AG04450 (cell line): ENCODE results near the gene FKBP7. TPM values are rescaled to one million over a fixed set of nuclear protein-coding genes. Genes with fewer than 3 reads are reported as not detected.

Experiments
- CTCF ChIA-PET: fragments of 300-600, 350-600 bp; formaldehyde crosslinking; extraction: SDS; loops from one replicate; lab custom pipeline; 2022; ENCODE audit warnings: antibody characterized with exemption, inconsistent platforms; lab: Charles Lee
- POLR2A ChIA-PET: fragments of 350-600 bp; formaldehyde crosslinking; extraction: SDS; loops from one replicate; lab custom pipeline; 2021; ENCODE audit warnings: antibody characterized with exemption, inconsistent platforms; lab: Yijun Ruan, JAX
- DNase-seq: peaks from one replicate; pipeline ENCODE4 v3.0.0-alpha.2; 2011; ENCODE audit warnings: low read depth, low spot score
- H3K27ac ChIP-seq: one replicate; pipeline ENCODE4 v1.5.1; 2012; ENCODE audit warnings: low read depth, low read length, control low read depth
- H3K27me3 ChIP-seq: one replicate; pipeline ENCODE4 v1.6.0; 2012; ENCODE audit warnings: low read length; ENCODE audit not compliant: control insufficient read depth, insufficient read depth
- H3K4me3 ChIP-seq: 2 replicates; pipeline ENCODE4 v1.5.1; 2011; ENCODE audit warnings: mild to moderate bottlenecking, low read depth, low read length, control low read depth
- H3K9me3 ChIP-seq: 2 replicates; pipeline ENCODE4 v1.5.1; 2012; ENCODE audit warnings: low read length; ENCODE audit not compliant: control insufficient read depth, insufficient read depth
- polyA plus RNA-seq: library from polyadenylated mRNA; depleted of rRNA; stranded (reverse); fragments of >200 nt; gene quantifications from 2 replicates; pipeline ENCODE4 v1.2.3, GENCODE V29; 2011
- TF ChIP-seq, protein P1 (sequence below): IDR thresholded peaks from 2 replicates; pipeline ENCODE4 v1.5.1; 2011; ENCODE audit warnings: low read depth, low read length, control low read depth, inconsistent platforms

FKBP7 gene
- polyA plus RNA-seq, 1 experiment: 162 TPM

DNA sequence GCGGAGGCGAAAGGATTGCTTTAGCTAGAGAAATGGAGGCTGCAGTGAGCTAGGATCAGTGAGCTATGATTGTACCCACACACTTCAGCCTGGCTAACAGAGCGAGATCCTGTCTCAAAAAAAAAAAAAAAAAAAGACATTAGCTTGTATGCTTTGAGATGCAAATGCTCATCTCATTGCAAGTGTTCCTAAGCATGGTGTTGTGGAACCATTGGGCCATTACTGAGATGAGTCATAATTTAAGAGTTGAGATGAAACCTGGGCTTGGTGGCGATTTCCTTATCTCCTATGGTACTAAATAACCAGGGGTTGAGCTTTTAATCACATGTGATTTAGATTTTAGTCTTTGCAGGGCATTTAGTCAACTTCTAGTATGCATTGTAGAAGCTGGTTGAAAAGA lies 4.0 kb upstream of the FKBP7 start:
- H3K27ac ChIP-seq: no peak overlapping the region
- H3K4me3 ChIP-seq: no peak overlapping the region
- TF ChIP-seq, protein P1, sequence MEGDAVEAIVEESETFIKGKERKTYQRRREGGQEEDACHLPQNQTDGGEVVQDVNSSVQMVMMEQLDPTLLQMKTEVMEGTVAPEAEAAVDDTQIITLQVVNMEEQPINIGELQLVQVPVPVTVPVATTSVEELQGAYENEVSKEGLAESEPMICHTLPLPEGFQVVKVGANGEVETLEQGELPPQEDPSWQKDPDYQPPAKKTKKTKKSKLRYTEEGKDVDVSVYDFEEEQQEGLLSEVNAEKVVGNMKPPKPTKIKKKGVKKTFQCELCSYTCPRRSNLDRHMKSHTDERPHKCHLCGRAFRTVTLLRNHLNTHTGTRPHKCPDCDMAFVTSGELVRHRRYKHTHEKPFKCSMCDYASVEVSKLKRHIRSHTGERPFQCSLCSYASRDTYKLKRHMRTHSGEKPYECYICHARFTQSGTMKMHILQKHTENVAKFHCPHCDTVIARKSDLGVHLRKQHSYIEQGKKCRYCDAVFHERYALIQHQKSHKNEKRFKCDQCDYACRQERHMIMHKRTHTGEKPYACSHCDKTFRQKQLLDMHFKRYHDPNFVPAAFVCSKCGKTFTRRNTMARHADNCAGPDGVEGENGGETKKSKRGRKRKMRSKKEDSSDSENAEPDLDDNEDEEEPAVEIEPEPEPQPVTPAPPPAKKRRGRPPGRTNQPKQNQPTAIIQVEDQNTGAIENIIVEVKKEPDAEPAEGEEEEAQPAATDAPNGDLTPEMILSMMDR: no peak
- CTCF ChIA-PET: interaction anchor here (0.8 to 1.2 kb wide), 2 partner anchors 40 to 350 kb away, joined by 3 to 4 read pairs; no protein-coding TSS in a partner anchor
- DNase-seq: no peak
- H3K27me3 ChIP-seq: no peaks in the 10 kb centered on the region
- H3K9me3 ChIP-seq: no peaks in the 10 kb centered on the region
- POLR2A ChIA-PET: no interaction called here

DNA sequence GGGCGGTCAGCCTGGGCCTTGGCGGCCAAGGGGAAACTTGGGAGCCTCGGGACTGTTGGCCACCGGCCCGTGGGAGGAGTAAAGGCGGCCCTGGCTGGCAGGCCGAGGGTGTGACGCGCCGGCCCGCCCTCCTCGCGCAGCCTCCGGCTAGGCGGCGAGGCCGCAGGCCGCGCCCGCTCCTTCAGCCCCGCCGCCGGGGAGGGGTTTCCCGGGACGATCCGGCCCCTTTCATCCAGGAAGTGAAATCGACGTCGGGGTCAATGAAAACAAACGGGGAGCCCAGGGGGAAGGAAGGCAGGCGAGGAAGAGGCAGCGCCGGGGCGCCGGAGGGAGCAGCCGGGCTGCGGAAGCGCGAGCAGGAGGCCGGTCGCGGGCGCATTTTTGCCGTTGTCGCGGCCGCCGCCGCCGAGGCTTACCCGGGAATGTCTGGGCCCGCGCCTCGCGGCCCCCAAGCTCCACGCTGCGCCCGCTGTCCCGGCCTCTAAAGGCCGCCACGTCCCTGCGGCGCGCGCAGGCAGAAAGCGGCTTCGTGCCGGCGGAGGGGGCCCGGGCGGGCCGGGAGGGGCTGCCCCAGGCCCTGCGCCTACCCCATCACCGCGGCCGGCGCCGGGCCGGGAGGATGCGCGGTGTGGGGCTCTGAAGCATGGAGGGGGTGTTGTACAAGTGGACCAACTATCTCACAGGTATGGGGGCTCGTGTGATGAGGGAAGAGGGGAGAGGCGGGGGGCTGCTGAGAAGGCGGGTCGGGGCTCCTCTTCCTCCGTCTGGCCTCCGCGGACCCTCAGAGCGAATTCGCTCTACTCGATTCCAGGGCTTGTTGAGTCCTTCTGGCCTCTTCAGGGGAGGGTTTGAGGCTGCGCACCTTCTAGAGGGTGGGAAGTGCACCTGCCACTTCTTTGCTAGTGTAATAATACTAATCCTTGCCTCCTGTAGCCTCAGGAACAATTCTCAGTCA lies 2.1 kb upstream of the FKBP7 start, which contains the start of gene PLEKHA3:
Gene PLEKHA3 (plus strand): TSS at position 231 of the 955 bp plus-strand sequence. CDS start 413 bp downstream, at position 644.
- Histone ChIP-seq H3K27ac (peak within 1 kb of the TSS; percentile 76), H3K27me3 (no peaks in the 10 kb centered on the region), H3K9me3 (no peaks in the 10 kb centered on the region), H3K4me3 (peak within 1 kb of the TSS; percentile 83)
- ChIA-PET CTCF (interaction anchor here (0.6 to 1.2 kb wide), 6 partner anchors 12 to 368 kb away, joined by 3 to 7 read pairs (median 3); partner anchors contain the start of gene RBM45), POLR2A (interaction anchor here (1.1 to 1.5 kb wide), 2 partner anchors 29 to 35 kb away, joined by 3 to 13 read pairs; partner anchors contain the start of genes PJVK and PRKRA)
- DNase-seq: peak; percentile 91
- TF ChIP-seq, protein P1: no peak

DNA sequence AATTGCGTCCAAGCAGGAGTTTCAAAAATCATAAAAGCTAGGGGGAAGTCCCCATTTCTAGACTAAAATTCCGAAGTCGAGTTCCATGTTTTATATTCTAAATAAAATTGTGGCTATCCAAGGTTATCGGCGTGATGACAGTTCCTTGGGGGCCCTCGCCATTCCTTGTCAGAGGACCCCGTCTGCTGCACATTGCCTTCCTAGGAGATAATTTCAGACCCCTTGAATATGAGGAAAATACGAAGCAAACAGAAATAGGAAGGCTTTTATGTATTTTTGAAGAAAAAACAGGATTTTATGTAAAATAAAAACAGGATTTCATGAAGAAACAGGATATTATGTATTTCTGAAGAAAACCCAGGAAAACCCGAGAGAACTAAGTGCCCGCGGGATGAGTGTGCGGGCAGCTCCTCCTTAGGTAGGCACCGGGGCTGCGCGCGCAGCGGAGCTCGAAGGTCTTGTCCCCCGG lies 1.4 kb upstream of the FKBP7 start:
- H3K27me3 ChIP-seq: no peaks in the 10 kb centered on the region
- peak overlapping the region; percentile 43 for H3K4me3 ChIP-seq
- ChIA-PET POLR2A (interaction anchor here (1.1 to 1.5 kb wide), 2 partner anchors 29 to 34 kb away, joined by 3 to 13 read pairs; partner anchors contain the start of genes PJVK and PRKRA), CTCF (interaction anchor here (0.6 to 1.2 kb wide), 6 partner anchors 12 to 367 kb away, joined by 3 to 7 read pairs (median 3); partner anchors contain the start of gene RBM45)
- H3K9me3 ChIP-seq: no peaks in the 10 kb centered on the region
- peak overlapping the region; percentile 76 for H3K27ac ChIP-seq
- no peak for DNase-seq
- TF ChIP-seq, protein P1: no peak

DNA sequence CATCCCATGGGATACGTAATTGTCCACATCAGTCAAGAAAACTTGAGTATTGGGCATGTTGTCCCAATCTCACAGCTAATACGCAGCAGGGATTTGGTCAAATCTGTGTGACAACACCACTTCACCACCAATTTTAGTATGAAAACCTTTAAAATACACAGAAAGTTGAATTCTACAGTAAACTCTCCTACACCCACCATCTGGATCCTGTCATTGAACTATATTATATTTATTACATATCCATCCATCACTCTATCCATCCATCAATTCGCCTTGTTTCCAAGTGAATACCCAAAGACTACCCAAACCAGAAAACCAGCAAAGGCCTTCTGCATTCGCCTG lies 846 bp upstream of the FKBP7 start:
- ChIA-PET POLR2A (no interaction called here), CTCF (interaction anchor here (1.0 to 1.2 kb wide), 4 partner anchors 26 to 367 kb away, joined by 3 to 7 read pairs (median 3); partner anchors contain the start of gene RBM45)
- Histone ChIP-seq H3K9me3 (no peaks in the 10 kb centered on the region), H3K4me3 (peak overlapping the region; percentile 75), H3K27ac (peak overlapping the region; percentile 95), H3K27me3 (no peaks in the 10 kb centered on the region)
- DNase-seq: no peak
- TF ChIP-seq, protein P1: no peak
